ENCODE results near the gene TBCD.

TBCD gene

DNA sequence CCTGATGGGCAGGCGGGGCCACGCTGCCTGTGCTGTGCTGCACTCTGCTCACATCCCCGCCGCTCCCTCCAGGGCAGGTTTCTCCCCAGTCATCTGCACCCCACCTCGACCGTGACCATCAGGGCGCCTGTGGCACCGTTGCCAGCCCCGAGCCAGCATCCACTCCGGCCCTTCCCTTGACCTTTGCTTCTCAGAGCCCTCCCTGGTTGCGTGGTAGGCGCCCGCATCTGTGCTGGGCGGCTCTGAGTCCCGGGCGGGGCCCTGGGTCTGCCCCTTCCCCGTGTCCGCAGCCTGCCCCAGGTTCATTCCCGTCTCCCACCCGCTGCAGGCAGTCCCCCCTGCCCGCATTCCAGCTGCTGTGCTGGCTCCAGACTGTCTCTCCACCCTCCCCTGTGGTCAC, 54.8 kb downstream of the TBCD start:
- no peaks in the 10 kb centered on the region for H3K27me3 ChIP-seq (ENCODE audit: control insufficient read depth, insufficient read depth, low read length)
- peaks cover 56% of the 10 kb centered on the region for H3K36me3 ChIP-seq (ENCODE audit: control insufficient read depth, insufficient read depth, low read length)
- no peak overlapping the region for H3K4me3 ChIP-seq (ENCODE audit: low read depth, low read length)
- no peak overlapping the region for H3K9ac ChIP-seq (ENCODE audit: low read depth, low read length)
- H3K4me1 ChIP-seq (ENCODE audit: control insufficient read depth, insufficient read depth, low read length): no peaks in the 10 kb centered on the region
- H3K9me3 ChIP-seq (ENCODE audit: control insufficient read depth, insufficient read depth, low read length): no peaks in the 10 kb centered on the region
- no peak overlapping the region for H3K27ac ChIP-seq (ENCODE audit: low read depth, low read length)

DNA sequence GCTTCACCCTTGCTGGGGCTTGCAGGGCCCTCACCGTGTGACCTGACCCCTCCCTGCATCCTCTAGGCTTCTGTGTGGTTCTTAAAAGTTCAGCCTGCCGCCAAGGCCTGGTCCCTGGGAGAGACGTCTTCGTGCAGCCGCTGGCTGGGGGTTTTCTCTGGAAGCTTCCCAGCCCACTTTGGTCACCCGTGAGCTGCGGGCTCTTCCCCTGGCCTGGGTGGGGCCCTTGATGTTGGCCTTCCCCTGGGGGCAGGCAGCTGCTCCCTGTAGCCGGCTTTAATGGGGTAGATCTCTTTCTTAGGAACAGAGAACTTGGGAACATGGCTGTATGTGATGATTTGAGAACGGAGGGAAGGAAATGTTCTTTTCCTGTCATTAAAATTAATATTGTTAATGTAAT, 55.2 kb downstream of the TBCD start:
- no peaks in the 10 kb centered on the region for H3K27me3 ChIP-seq (ENCODE audit: control insufficient read depth, insufficient read depth, low read length)
- no peak overlapping the region for H3K27ac ChIP-seq (ENCODE audit: low read depth, low read length)

DNA sequence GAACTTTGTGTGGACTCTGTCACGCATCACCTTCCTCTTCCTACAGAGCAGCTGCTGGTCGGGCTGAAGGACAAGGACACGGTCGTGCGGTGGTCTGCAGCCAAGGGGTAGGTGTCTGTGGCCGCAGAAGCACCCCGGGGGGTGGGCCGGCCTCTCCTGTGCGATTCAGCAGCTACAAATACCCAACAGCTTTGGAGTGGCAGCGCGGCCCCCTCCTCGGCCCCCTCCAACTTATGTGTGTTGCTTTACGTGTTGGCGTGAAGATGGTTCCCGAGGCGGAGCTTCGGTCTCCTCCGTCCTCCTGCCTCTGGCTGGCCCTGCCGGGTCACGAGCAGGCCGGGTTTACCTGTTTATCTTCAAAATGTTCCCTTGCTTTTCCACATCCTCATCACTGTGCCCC, 55.7 kb downstream of the TBCD start:
- Histone ChIP-seq H3K27ac (ENCODE audit: low read depth, low read length) (no peak overlapping the region), H3K36me3 (ENCODE audit: control insufficient read depth, insufficient read depth, low read length) (peaks cover 60% of the 10 kb centered on the region), H3K4me3 (ENCODE audit: low read depth, low read length) (no peak overlapping the region), H3K27me3 (ENCODE audit: control insufficient read depth, insufficient read depth, low read length) (no peaks in the 10 kb centered on the region), H3K9me3 (ENCODE audit: control insufficient read depth, insufficient read depth, low read length) (no peaks in the 10 kb centered on the region), H3K4me1 (ENCODE audit: control insufficient read depth, insufficient read depth, low read length) (no peaks in the 10 kb centered on the region), H3K9ac (ENCODE audit: low read depth, low read length) (no peak overlapping the region)

More for the DNA sequence above, 55.2 kb downstream of the TBCD start:
- no peaks in the 10 kb centered on the region for H3K9me3 ChIP-seq (ENCODE audit: control insufficient read depth, insufficient read depth, low read length)
- no peak overlapping the region for H3K9ac ChIP-seq (ENCODE audit: low read depth, low read length)
- no peaks in the 10 kb centered on the region for H3K4me1 ChIP-seq (ENCODE audit: control insufficient read depth, insufficient read depth, low read length)
- H3K36me3 ChIP-seq (ENCODE audit: control insufficient read depth, insufficient read depth, low read length): peaks cover 60% of the 10 kb centered on the region
- H3K4me3 ChIP-seq (ENCODE audit: low read depth, low read length): no peak overlapping the region

DNA sequence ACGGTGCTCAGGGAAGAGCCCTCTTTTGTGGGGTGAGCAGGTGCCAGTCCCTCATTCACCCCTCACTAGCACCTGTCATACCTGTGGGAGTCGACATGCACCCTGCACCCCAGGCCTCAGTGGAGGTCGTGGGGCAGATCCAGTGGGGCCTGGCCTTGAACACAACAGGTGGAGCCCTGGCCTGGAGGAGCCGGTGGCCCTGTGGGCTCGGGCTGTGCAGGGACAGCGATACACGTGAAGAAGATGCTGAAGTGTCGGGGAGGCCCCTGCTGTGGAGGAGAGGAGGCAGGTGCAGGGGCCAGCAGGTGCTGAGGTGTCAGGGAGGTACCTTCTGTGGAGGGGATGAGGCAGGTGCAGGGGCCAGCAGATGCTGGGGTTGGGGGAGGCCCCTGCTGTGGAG, 56.1 kb downstream of the TBCD start:
- no peaks in the 10 kb centered on the region for H3K9me3 ChIP-seq (ENCODE audit: control insufficient read depth, insufficient read depth, low read length)
- H3K27ac ChIP-seq (ENCODE audit: low read depth, low read length): no peak overlapping the region
- peaks cover 64% of the 10 kb centered on the region for H3K36me3 ChIP-seq (ENCODE audit: control insufficient read depth, insufficient read depth, low read length)
- H3K9ac ChIP-seq (ENCODE audit: low read depth, low read length): no peak overlapping the region
- H3K4me3 ChIP-seq (ENCODE audit: low read depth, low read length): no peak overlapping the region
- no peaks in the 10 kb centered on the region for H3K4me1 ChIP-seq (ENCODE audit: control insufficient read depth, insufficient read depth, low read length)
- H3K27me3 ChIP-seq (ENCODE audit: control insufficient read depth, insufficient read depth, low read length): no peaks in the 10 kb centered on the region

DNA sequence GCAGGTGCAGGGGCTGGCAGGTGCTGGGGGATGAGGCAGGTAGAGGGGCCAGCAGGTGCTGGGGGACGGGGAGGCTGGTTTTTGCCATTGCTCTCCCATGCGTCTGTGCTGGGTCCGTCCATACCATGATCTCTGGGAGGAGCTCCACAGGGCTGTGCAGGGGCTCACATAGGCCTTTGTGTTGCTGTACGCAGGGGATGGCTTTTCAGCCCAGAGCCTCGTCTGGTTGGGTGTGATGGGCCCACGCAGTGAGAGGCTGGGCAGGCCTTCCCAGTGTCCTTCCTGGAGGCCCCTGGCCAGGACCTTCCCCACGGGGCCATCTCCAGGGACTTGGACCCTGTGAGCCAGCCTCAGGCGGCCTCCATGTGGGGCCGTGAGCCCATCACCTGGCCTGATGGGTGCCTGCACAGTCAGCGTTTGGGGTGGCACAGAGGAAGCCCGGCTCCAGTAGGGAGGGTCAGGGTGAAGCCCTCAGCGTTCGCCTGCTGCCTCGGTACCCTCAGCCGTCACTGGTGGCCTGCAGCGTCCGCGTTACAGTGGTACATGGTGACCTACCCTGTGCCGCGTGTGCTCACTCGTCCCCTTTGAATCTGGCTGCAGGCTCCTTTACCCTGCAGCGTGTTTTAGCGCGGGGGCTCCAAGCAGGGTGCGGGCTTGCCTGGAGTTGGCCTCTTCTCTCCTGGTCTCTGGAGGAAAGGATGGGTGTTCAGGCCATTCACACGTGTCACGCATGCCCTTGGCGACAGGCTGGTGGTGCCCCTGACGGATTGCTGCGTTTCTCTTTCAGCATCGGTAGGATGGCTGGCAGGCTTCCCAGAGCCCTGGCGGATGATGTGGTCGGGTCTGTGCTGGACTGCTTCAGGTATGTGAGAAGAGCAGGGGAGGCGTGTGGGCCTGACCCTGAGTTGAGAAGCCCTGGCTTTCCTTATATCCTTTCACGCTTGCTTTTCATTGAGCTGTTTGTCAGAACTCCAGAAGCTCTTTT, 57.3 kb downstream of the TBCD start:
- Histone ChIP-seq H3K9me3 (ENCODE audit: control insufficient read depth, insufficient read depth, low read length) (no peaks in the 10 kb centered on the region), H3K36me3 (ENCODE audit: control insufficient read depth, insufficient read depth, low read length) (peaks cover 75% of the 10 kb centered on the region), H3K4me3 (ENCODE audit: low read depth, low read length) (no peak overlapping the region), H3K27me3 (ENCODE audit: control insufficient read depth, insufficient read depth, low read length) (no peaks in the 10 kb centered on the region), H3K9ac (ENCODE audit: low read depth, low read length) (no peak overlapping the region), H3K27ac (ENCODE audit: low read depth, low read length) (no peak overlapping the region), H3K4me1 (ENCODE audit: control insufficient read depth, insufficient read depth, low read length) (no peaks in the 10 kb centered on the region)

DNA sequence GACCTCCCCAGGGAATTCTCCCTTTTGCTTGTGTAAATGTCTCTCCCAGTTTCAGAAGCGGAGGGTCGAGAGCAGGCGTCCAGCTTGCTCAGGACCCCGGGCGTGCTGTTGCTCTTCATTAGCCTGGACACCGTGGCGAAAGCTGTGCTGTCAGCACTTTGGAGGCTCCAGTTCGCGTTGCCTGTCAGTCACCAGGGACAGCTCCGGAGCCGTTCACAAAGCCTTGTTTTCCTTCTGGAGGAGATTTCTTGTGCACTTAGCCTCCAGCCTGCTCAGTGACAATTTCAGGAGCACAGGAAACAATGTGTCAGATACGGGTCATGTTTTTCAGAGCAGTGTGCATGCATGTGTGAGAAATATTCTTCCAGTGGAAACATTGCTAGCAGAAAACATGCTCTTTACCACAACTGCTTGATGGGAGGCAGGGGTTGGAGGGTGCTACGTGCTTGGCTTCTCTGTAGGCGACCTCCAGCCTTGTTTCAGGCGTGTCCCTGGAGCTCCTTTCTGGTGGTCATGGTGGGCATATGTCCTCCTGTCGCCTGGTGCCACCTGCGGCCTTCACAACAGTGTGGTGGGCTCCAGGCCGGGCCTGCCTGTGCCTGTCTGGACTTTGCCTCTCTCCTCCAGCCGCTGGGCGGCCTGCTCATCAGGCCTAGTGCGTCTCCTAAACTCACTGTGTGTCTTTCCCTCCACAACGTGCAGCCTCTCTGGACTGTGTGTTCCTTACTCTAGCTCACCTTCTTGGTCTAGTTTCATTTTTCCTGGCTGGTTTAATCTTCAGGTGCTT, 59.0 kb downstream of the TBCD start:
- Histone ChIP-seq H3K9ac (ENCODE audit: low read depth, low read length) (no peak overlapping the region), H3K4me1 (ENCODE audit: control insufficient read depth, insufficient read depth, low read length) (no peaks in the 10 kb centered on the region), H3K27me3 (ENCODE audit: control insufficient read depth, insufficient read depth, low read length) (no peaks in the 10 kb centered on the region), H3K9me3 (ENCODE audit: control insufficient read depth, insufficient read depth, low read length) (no peaks in the 10 kb centered on the region), H3K4me3 (ENCODE audit: low read depth, low read length) (no peak overlapping the region), H3K36me3 (ENCODE audit: control insufficient read depth, insufficient read depth, low read length) (peaks cover 84% of the 10 kb centered on the region), H3K27ac (ENCODE audit: low read depth, low read length) (no peak overlapping the region)

DNA sequence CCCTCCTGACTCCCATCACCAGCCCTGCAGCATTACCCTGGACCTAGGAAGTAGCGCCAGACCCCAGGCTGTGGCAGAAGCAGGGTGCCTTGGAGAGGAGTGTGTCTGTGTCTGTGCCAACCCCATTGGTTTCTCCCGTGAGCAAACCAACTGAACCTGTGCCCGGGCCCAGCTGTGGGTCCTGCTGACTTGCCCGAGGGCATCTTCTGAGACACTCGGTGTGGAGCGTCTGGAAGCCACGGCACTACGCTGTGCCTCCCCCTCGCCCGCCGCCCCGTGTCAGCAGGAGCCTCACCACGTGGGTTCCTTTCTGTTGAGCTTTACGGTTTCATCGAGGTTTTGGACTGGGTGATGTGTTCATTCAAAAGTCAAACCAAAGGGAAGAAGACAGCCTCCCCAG, 60.2 kb downstream of the TBCD start:
- Histone ChIP-seq H3K4me1 (ENCODE audit: control insufficient read depth, insufficient read depth, low read length) (no peaks in the 10 kb centered on the region), H3K9me3 (ENCODE audit: control insufficient read depth, insufficient read depth, low read length) (no peaks in the 10 kb centered on the region), H3K27me3 (ENCODE audit: control insufficient read depth, insufficient read depth, low read length) (no peaks in the 10 kb centered on the region), H3K4me3 (ENCODE audit: low read depth, low read length) (no peak overlapping the region), H3K36me3 (ENCODE audit: control insufficient read depth, insufficient read depth, low read length) (peaks cover 83% of the 10 kb centered on the region), H3K27ac (ENCODE audit: low read depth, low read length) (no peak overlapping the region), H3K9ac (ENCODE audit: low read depth, low read length) (no peak overlapping the region)

DNA sequence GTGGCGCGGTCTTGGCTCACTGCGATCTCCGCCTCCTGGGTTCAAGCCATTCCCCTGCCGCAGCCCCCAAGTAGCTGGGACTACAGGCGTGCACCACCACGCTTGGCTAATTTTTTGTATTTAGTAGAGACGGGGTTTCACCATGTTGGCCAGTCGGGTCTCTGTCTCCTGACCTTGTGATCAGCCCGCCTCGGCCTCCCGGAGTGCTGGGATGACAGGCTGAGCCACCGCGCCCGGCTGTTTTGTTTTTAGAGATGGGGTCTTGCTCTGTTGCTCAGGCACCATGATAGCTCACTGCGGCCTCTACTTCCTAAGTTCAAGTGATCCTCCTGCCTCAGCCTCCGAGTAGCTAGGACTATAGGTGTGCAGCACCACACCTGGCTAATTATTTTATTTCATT, 60.7 kb downstream of the TBCD start:
- H3K36me3 ChIP-seq (ENCODE audit: control insufficient read depth, insufficient read depth, low read length): peaks cover 83% of the 10 kb centered on the region

DNA sequence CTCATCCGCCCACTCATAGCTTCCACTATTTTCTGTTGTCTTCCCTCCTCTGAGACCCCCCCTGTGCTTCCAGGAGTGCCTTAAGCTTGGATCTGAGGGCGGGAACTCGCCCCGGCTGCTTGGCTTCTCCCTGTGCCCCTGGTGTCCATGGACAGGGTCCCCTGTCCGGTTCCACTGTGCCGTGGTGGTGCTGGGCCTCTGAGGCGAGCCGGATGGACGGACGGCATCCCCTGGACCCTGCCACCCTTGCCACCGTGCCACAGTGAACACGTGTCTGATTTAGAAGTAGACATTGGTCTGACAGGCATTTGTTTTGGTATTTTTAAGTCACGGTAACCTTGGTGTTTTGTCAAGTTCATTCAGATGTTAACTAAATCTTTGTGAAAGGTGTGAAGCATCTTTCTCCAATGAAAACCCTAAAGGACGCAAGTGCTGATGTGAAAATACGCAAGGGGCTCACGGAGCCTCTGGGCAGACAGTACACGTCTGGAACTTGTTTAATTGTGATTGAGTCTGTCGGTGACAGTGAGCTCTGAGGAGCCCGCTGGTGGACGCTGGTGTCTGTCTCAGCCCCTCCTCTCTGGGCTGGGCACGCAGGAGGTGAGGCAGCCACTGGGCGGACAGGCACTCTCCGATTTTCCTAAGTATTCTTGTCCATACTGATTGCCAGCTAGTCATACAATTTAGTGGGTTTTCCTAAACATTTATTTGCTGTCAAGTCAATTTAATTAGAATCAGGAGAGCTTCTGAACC, 61.6 kb downstream of the TBCD start:
- Histone ChIP-seq H3K9me3 (ENCODE audit: control insufficient read depth, insufficient read depth, low read length) (no peaks in the 10 kb centered on the region), H3K4me1 (ENCODE audit: control insufficient read depth, insufficient read depth, low read length) (no peaks in the 10 kb centered on the region), H3K27ac (ENCODE audit: low read depth, low read length) (no peak overlapping the region), H3K9ac (ENCODE audit: low read depth, low read length) (no peak overlapping the region), H3K27me3 (ENCODE audit: control insufficient read depth, insufficient read depth, low read length) (no peaks in the 10 kb centered on the region), H3K4me3 (ENCODE audit: low read depth, low read length) (no peak overlapping the region), H3K36me3 (ENCODE audit: control insufficient read depth, insufficient read depth, low read length) (peaks cover 86% of the 10 kb centered on the region)

More for the DNA sequence above, 60.7 kb downstream of the TBCD start:
- Histone ChIP-seq H3K4me1 (ENCODE audit: control insufficient read depth, insufficient read depth, low read length) (no peaks in the 10 kb centered on the region), H3K9ac (ENCODE audit: low read depth, low read length) (no peak overlapping the region), H3K27ac (ENCODE audit: low read depth, low read length) (no peak overlapping the region), H3K9me3 (ENCODE audit: control insufficient read depth, insufficient read depth, low read length) (no peaks in the 10 kb centered on the region), H3K4me3 (ENCODE audit: low read depth, low read length) (no peak overlapping the region), H3K27me3 (ENCODE audit: control insufficient read depth, insufficient read depth, low read length) (no peaks in the 10 kb centered on the region)

DNA sequence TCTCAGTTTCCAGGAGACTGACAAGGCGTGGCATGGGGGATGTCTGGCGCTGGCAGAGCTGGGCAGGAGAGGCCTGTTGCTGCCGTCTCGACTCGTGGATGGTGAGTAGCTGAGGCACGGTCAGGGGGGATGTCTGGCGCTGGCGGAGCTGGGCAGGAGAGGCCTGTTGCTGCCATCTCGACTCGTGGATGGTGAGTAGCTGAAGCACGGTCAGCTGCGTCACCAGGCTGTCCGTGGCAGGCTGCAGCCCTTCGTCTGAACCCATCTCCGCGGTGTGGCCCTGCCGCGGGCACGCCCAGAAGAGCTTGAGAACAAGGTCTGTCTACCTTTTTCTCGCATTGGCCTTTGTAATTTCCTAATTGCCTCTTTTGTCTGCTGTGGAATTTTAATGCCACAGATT, 63.0 kb downstream of the TBCD start:
- H3K9ac ChIP-seq (ENCODE audit: low read depth, low read length): no peak overlapping the region
- H3K27ac ChIP-seq (ENCODE audit: low read depth, low read length): no peak overlapping the region
- H3K4me3 ChIP-seq (ENCODE audit: low read depth, low read length): no peak overlapping the region
- H3K4me1 ChIP-seq (ENCODE audit: control insufficient read depth, insufficient read depth, low read length): peaks cover 4% of the 10 kb centered on the region; the same call in 1 of the 2 replicates
- no peaks in the 10 kb centered on the region for H3K27me3 ChIP-seq (ENCODE audit: control insufficient read depth, insufficient read depth, low read length)
- H3K9me3 ChIP-seq (ENCODE audit: control insufficient read depth, insufficient read depth, low read length): no peaks in the 10 kb centered on the region
- peaks cover 80% of the 10 kb centered on the region for H3K36me3 ChIP-seq (ENCODE audit: control insufficient read depth, insufficient read depth, low read length)
